ENCODE measurements around the gene SCP2. TPM values are rescaled to one million over a fixed set of nuclear protein-coding genes. Genes with fewer than 3 reads are reported as not detected.

The SCP2 gene
- total RNA-seq, 1 donor from 2014 or later = 89.8 TPM

DNA sequence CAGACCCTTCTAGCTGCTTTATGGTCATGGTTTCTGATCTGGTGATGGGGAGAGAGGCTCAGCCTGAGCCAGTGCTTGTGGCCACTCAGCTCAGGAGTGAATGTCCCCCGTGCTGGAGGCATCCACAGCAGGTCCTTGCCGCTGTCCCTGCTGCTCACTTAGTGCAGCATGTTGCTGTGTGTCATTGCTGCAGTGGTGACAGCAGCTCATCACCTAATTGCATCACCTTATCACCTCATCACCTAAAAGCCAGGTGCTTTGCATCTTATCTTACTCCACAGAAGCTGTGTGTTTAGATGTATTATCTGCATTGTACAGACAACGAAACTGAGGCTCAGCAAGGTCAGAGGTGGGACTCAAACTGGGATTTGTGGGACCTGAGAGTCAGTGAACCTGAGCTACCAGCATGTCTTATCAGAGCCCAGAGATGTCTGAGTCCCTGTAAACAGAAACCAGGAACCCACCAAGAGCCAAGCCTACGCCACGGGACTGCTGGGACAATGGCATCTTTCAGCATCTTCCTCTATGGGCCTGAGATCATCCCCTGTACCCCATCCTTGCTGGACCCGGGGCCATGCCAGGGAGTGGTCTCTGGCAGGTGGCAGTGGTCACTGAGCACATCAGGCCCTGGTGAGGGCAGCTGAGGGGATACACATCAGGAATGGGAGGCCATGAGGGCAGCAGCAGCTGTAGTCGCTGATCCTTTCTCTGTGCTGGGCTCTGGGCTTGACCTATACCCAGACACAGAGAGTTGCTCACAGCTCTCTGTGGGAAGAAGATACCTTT, 141.4 kb downstream of the SCP2 start:
- Histone ChIP-seq H3K36me3 (ENCODE audit: insufficient read depth, low read length) (no peaks in the 10 kb centered on the region), H4K20me1 (ENCODE audit: insufficient read depth, low read length) (no peaks in the 10 kb centered on the region), H3K4me1 (ENCODE audit: insufficient read depth, low read length) (no peaks in the 10 kb centered on the region), H3K79me2 (ENCODE audit: insufficient read depth, low read length) (no peaks in the 10 kb centered on the region), H3K4me2 (ENCODE audit: low read length) (no peak overlapping the region), H3K9me3 (ENCODE audit: insufficient read depth, low read depth, low read length) (no peaks in the 10 kb centered on the region), H3K9ac (ENCODE audit: low read length) (no peak overlapping the region), H2AFZ (ENCODE audit: low read depth, low read length) (no peak overlapping the region), H3K27ac (ENCODE audit: low read depth, low read length) (no peak overlapping the region), H3K4me3 (ENCODE audit: insufficient read depth, low read depth, low read length) (no peak overlapping the region), H3K27me3 (ENCODE audit: insufficient read depth, low read length) (peaks cover 12% of the 10 kb centered on the region)
- Mint-ChIP-seq H3K4me3 (ENCODE audit: unreplicated experiment) (no peak overlapping the region), H3K4me1 (ENCODE audit: low read depth, unreplicated experiment) (no peaks in the 10 kb centered on the region), H3K27ac (ENCODE audit: unreplicated experiment) (no peak overlapping the region), H3K36me3 (ENCODE audit: low read depth, unreplicated experiment) (no peaks in the 10 kb centered on the region), H3K27me3 (ENCODE audit: low read depth, unreplicated experiment) (peaks cover 46% of the 10 kb centered on the region), H3K9me3 (ENCODE audit: unreplicated experiment) (no peaks in the 10 kb centered on the region)
- DNase-seq (ENCODE audit: low read depth) (no peak), FAIRE-seq (no peak)
- TF ChIP-seq, protein P1, sequence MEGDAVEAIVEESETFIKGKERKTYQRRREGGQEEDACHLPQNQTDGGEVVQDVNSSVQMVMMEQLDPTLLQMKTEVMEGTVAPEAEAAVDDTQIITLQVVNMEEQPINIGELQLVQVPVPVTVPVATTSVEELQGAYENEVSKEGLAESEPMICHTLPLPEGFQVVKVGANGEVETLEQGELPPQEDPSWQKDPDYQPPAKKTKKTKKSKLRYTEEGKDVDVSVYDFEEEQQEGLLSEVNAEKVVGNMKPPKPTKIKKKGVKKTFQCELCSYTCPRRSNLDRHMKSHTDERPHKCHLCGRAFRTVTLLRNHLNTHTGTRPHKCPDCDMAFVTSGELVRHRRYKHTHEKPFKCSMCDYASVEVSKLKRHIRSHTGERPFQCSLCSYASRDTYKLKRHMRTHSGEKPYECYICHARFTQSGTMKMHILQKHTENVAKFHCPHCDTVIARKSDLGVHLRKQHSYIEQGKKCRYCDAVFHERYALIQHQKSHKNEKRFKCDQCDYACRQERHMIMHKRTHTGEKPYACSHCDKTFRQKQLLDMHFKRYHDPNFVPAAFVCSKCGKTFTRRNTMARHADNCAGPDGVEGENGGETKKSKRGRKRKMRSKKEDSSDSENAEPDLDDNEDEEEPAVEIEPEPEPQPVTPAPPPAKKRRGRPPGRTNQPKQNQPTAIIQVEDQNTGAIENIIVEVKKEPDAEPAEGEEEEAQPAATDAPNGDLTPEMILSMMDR (IDR thresholded peaks at IDR 0.05; ENCODE audit: insufficient read depth, low read depth, low read length) = no peak
- no peak for TF ChIP-seq EZH2 (IDR thresholded peaks at IDR 0.05; ENCODE audit: insufficient read depth, low read length)

DNA sequence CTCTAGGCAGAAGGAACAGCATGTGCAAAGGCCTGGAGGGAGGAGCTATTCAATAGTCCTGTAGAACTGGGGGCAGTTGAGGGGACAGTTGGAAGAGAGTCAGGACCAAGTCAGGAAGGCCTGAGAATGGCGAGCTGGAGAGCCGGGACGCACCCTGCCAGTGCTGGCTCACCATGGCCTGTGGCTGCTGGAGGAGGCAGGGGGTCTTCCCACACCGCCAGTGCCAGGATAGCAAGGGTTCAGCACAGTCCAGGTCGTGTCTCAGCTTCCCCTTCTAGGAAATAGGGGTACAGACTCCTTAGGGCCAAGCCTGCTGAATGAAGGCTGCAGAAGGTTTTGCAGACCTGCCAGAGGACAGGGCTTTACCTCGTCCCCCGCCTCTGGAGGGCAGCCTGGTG, 142.2 kb downstream of the SCP2 start:
- H3K27me3 ChIP-seq (ENCODE audit: insufficient read depth, low read length) = peaks cover 5% of the 10 kb centered on the region
- DNase-seq (ENCODE audit: low read depth) = no peak
- H3K36me3 Mint-ChIP-seq (ENCODE audit: low read depth, unreplicated experiment) = no peaks in the 10 kb centered on the region

More for the DNA sequence above, 142.2 kb downstream of the SCP2 start:
- Histone ChIP-seq H2AFZ (ENCODE audit: low read depth, low read length) (no peak overlapping the region), H4K20me1 (ENCODE audit: insufficient read depth, low read length) (no peaks in the 10 kb centered on the region), H3K27ac (ENCODE audit: low read depth, low read length) (no peak overlapping the region), H3K9ac (ENCODE audit: low read length) (no peak overlapping the region), H3K36me3 (ENCODE audit: insufficient read depth, low read length) (no peaks in the 10 kb centered on the region), H3K4me1 (ENCODE audit: insufficient read depth, low read length) (no peaks in the 10 kb centered on the region), H3K4me2 (ENCODE audit: low read length) (no peak overlapping the region), H3K9me3 (ENCODE audit: insufficient read depth, low read depth, low read length) (no peaks in the 10 kb centered on the region), H3K79me2 (ENCODE audit: insufficient read depth, low read length) (no peaks in the 10 kb centered on the region), H3K4me3 (ENCODE audit: insufficient read depth, low read depth, low read length) (no peak overlapping the region)
- Mint-ChIP-seq H3K27me3 (ENCODE audit: low read depth, unreplicated experiment) (peaks cover 42% of the 10 kb centered on the region), H3K9me3 (ENCODE audit: unreplicated experiment) (no peaks in the 10 kb centered on the region), H3K4me3 (ENCODE audit: unreplicated experiment) (no peak overlapping the region), H3K27ac (ENCODE audit: unreplicated experiment) (no peak overlapping the region), H3K4me1 (ENCODE audit: low read depth, unreplicated experiment) (no peaks in the 10 kb centered on the region)
- no peak for FAIRE-seq
- TF ChIP-seq, protein P1 (IDR thresholded peaks at IDR 0.05; ENCODE audit: insufficient read depth, low read depth, low read length) = no peak
- no peak for TF ChIP-seq EZH2 (IDR thresholded peaks at IDR 0.05; ENCODE audit: insufficient read depth, low read length)

All from astrocyte (in vitro differentiated cells and primary cell).